ENCODE results near the gene GPC6. TPM values are rescaled to one million over a fixed set of nuclear protein-coding genes. Genes with fewer than 3 reads are reported as not detected.

GPC6 gene
- total RNA-seq, 1 experiment from 2014 or later: 5.1 TPM

DNA sequence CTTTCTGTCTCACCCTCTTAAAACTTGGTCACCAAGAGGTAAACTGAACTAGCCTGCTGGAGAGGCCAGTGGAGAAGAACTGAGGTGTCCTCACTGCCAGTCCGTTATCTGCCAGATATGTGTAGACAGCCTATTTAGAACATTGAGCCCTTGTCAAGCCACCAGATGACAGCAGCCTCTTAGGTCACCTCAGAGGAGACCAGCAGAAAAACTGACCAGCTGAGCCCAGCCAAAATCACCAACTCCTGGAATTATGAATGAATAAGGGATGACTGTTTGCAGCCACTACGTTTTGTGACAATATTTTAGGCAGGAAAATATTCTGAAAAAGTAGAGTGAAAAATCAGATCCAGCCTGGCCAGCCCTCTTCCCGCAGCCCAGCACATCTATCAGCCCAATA is 739.0 kb downstream of the GPC6 start:
- DNase-seq (ENCODE audit: low spot score): no peak

DNA sequence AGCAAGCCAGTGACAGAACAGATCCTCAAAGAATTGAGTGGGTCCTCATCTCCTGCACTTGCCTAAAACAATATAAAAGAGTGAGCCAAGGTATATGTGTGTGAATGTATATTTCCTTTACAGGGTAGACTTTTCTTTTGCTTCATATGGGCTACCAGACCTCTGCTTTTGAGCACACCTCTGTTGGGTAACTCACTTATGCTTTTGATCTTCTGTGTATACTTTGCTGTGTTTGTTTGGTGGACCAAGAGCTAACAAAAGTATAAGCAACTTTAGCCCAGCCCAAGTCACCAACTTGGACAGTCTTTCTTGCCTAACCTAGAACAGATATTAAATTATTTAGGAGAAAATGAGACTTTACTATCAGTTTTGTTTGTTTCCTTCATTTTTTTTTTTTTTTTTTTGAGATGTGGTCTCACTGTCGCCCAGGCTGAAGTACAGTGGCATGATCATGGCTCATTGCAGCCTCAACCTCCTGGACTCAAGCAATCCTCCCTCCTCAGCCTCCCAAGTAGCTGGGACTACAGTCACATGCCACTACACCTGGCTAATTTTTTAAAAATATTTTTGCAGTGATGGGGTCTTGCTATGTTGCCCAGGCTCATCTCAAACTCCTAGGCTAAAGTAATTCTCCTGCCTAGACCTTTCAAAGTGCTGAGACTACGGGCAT is 739.8 kb downstream of the GPC6 start:
- DNase-seq (ENCODE audit: low spot score): no peak

DNA sequence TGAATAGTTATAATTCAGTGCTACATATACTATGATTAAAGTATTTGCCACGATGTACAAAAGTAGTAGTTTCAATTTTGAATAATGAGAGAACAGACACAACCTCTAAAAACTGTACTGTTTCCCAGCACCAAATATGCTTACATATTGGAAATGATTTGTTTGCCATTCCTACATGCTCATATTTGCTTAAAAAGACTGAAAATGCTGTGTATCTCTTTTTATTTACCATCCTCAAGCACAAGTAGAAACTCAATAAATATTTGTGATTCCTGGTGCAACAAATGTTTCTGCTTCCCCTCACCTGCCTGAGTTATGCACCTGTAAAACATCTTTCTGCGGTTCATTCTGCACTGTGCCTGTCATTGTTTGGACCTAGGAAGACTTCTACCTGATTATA is 740.7 kb downstream of the GPC6 start:
- DNase-seq (ENCODE audit: low spot score): no peak

GRCh38 chr13:93975242-93975641 is 748.6 kb downstream of the GPC6 start:
- no peak for DNase-seq (ENCODE audit: low spot score)

DNA sequence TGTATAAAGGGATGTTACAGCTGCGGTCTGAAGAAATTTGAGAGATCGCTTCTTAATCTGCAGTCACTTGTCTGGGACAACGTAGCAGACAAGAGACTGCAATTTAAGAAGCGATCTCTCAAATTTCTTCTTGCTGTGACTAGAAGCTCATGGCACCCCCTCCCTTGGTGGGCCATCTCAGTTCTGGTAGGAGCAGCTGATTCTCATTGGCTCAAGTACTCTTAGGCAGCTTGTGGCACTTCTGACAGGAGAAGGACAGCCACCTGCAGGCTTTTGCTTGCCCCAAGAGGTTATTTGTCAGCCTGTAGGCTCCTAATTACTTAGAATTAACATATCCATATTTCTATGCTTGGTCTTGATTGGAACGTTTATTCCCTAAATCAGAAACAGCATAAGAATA is 749.9 kb downstream of the GPC6 start:
- DNase-seq (ENCODE audit: low spot score): no peak

GRCh38 chr13:93977986-93978385 is 751.4 kb downstream of the GPC6 start:
- DNase-seq (ENCODE audit: low spot score): no peak

GRCh38 chr13:93981426-93981977 is 754.9 kb downstream of the GPC6 start:
- no peak for DNase-seq (ENCODE audit: low spot score)

- no peak for DNase-seq (ENCODE audit: low spot score)
Measured at GRCh38 chr13:93982179-93982918, 755.7 kb downstream of the GPC6 start.

DNA sequence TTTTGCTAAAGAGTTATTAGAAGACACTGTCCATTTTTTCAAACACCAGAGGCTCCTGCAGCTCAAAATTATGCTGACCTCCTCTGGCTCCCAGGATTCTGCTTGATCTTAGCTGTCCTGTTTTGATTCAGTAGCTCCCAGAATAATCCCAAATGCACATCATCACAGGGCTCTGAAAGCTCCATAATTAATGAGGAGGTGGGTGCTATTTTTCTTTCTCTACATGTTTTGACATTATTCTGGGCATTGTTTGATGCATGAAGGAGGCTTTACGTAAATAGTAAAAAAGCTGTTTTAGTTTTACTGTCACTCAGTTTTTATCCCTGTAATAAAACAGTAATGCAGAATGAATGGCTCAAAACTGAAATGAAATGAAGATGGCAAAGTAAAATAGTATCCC is 757.4 kb downstream of the GPC6 start:
- DNase-seq (ENCODE audit: low spot score): no peak

DNA sequence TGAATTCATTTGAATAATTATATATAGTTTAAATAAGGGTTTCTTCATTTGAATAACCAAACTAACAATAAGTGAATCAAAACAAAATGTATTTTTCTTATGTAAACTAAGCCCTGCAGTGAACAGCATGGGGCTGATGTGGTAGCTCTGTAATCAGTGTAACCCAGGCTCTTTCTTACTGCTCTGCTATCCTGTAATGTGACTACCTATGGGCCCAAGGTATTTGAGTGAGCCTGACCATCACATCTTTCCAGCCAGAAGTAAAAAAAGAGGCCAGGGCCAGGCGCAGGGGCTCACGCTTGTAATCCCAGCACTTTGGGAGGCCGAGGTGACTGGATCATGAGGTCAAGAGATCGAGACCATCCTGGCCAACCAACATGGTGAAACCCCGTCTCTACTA is 758.3 kb downstream of the GPC6 start:
- DNase-seq (ENCODE audit: low spot score): no peak

GRCh38 chr13:93987458-93987857 is 760.9 kb downstream of the GPC6 start:
- DNase-seq (ENCODE audit: low spot score): no peak

GRCh38 chr13:93991569-93991968 is 765.0 kb downstream of the GPC6 start:
- no peak for DNase-seq (ENCODE audit: low spot score)

DNA sequence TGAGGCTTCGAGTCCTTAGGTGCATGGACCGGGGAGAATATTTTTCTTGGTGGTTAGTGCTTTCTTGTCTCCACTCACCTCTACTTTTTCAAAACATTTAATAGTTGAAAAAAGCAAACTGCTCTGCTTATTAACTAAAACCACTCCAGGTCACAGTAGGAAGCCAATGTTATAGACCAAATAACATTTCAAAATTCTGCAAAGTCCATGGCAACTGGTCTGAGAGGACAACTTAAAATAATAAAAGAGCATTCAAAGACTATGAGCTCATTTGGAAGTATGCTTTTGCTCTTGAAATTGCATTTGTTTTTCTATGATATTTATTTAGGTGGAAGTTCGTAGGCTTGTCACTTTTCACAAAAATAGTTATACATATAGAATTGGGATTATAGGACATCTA is 769.9 kb downstream of the GPC6 start:
- no peak for DNase-seq (ENCODE audit: low spot score)

- DNase-seq (ENCODE audit: low spot score): no peak
Measured at GRCh38 chr13:94006296-94006695, 779.7 kb downstream of the GPC6 start.

GRCh38 chr13:94007072-94007471 is 780.5 kb downstream of the GPC6 start:
- no peak for DNase-seq (ENCODE audit: low spot score)

DNA sequence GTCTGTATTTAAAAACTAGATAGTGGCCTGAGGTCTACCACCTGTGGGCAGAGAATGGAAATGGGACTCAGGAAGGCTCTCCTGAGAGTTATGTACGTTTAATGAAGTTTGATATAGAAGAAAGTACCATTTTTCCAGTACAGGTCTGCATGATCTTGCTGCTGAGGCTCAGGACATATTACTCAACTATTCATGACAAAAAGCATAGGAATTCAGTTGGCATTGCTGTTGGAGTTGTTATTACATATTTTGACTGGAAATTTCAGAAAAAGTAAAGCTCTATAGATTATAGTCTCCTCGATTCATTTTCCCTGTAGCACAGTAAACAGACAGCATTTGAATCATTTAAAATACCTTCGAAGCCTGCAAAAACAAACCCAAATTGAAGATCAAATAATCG is 783.1 kb downstream of the GPC6 start:
- DNase-seq (ENCODE audit: low spot score): no peak

- DNase-seq (ENCODE audit: low spot score): no peak
Measured at GRCh38 chr13:94014461-94014860, 787.9 kb downstream of the GPC6 start.

- DNase-seq (ENCODE audit: low spot score): no peak
Measured at GRCh38 chr13:94020426-94020825, 793.8 kb downstream of the GPC6 start.

- DNase-seq (ENCODE audit: low spot score): peak; percentile 60
Measured at GRCh38 chr13:94020833-94021232, 794.2 kb downstream of the GPC6 start.

DNA sequence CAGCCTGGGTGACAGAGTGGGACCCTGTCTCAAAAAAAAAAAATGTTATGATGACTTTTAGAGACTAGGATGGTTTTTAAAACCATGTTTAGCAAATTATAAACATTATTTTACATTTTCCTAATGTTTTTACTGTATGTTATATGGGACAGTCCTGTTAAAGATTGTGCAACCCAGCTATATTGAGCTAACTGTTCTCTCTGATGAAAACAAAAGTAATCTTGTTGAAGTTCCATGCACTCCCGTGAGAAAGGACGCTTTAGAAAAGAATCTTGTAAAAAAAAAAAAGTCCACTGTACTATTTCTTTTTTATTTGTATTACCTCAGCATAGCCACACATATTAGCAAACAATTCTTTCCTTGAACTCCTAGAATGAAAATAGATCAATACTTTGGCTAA is 801.6 kb downstream of the GPC6 start:
- DNase-seq (ENCODE audit: low spot score): no peak

GRCh38 chr13:94028650-94029049 is 802.0 kb downstream of the GPC6 start:
- no peak for DNase-seq (ENCODE audit: low spot score)

DNA sequence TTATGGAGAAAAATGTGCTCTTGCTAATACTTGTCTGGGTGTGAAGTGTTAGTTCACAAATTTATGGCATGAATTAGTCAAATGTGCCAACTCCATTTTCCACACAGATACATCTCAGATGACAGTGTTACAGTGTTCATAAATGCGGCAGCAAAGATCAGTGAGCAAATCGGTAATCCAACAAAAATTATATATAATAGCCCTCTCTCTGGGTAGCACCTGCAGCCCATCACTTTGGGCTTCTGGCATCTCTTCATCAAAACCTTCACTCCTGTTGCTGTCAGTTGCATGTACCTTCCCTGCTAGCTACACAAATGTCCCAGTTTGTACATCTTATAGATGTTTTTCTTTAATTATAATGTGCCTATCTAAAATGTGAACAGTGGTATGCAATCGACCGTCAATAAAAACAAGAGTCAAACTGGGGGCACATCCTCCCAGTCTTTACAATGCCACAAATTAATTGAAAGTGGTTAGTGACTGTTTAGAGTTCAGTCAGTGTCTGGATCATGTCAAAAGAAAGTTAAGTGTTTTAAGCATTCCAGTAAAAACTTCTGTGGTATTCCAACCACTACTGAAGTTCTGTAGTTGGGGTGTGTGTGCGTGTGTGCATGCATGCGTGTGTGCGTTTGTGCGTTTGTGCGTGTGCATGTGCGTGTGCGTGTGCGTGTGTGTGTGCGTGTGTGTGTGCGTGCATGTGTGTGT is 804.0 kb downstream of the GPC6 start:
- no peak for DNase-seq (ENCODE audit: low spot score)

- no peak for DNase-seq (ENCODE audit: low spot score)
Measured at GRCh38 chr13:94031609-94032008, 805.0 kb downstream of the GPC6 start.

Measured in A172 (cell line).